ENCODE measurements around the gene NOL3.

NOL3 gene

DNA sequence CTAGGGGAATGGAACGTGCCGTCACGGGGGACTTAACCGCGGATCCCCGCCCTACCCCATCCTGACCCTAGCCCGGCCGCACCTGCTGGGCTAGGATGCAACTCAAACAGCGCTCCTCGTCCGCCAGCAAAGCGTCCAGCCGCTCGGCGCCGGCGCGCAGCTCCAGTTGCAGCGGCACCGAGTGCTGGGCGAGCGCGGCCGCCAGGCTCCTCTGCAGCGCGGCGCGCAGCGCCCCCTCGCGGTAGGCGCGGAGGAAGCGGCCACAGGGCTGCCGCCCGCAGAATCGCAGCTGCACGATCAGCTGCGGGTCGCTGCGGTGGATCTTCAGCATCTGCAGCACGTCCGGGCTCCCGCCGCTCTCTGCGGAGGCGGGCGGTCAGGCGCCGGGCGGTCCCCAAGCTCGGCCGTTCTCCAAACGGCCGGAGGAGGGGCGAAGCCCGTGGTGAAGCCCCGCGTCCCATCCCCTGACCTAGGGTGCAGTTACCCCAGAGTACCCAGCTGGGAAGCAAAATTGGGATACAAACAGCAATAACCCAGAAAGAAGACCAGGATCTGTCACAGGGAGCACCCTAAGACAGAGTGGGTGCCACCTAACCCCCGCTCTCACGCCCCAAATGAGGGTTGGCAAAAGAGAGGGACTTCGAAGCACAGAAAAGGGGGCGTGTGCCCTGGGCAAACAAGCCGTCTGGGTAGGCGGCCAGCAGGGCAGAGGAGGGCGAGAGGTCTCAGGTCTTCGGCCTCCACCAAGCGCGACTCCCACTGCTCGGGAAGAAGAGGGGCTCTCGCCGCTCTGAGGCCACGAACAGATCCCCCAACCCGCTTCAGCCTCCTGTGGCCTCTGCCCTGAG is 14.8 kb upstream of the NOL3 start:
- peak; percentile 79 for DNase-seq

DNA sequence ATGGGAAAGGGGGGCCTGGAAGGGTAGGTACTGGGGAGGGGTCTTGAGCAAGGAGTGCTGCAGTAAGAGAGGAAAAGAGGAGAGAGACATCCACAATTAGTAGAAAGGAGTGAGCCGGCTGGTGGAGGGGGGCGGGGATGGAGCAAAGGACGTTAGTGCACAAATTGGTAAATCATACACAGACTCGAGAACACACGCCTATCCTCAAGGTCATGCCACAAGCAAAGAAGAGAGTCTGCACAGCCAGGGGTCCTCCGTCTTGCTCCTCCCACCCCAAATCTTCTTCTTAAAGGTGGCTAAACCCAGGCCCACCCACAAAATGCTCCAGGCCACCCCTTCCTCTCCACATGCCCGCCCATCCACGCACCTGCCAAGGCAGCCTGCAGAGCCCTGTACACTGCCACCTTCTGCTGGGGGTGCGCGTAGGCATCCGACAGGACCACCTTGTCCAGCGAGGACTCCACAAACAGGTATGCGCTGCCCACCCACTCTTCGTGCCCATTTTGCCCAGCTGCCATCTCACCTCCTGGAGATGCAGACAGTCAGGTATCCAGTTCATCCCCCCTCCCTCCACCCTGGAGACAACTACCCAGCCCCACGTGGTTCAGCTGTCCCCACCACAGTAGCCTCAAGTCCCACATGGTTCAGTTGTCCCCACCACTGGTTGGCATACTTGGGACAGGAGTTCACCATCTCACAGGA is 14.0 kb upstream of the NOL3 start:
- no peak for DNase-seq

DNA sequence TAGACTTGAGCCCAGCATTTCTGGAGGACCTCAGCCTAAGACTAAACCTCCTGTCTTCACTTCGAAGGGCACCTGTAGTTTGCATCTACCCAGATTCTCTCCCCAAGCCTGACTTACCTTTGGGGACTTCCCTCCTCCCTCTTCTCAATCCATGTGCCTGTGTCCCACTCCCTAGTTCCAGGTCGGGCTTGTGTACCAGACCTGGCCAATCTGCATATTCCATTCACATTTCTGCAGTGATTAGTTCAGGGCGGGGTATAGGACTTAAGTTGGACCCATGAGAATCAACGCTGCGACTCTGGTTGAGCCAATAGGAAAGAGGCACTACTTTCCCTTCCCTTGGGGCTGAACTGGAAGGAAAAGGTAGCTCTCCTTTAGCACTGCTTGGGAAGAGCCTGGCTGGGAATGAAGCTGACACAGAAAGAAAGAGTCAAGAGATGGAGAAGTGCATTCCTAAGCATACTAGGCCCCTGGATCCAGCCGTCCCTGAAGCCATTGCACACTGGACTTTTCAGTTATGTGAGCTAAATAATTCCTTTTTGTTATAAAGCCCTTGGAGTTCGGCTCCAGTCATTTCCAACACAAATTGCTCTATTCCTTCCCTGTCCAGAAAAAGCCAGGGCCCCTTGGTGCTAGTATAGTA is 13.1 kb upstream of the NOL3 start:
- no peak for DNase-seq

DNA sequence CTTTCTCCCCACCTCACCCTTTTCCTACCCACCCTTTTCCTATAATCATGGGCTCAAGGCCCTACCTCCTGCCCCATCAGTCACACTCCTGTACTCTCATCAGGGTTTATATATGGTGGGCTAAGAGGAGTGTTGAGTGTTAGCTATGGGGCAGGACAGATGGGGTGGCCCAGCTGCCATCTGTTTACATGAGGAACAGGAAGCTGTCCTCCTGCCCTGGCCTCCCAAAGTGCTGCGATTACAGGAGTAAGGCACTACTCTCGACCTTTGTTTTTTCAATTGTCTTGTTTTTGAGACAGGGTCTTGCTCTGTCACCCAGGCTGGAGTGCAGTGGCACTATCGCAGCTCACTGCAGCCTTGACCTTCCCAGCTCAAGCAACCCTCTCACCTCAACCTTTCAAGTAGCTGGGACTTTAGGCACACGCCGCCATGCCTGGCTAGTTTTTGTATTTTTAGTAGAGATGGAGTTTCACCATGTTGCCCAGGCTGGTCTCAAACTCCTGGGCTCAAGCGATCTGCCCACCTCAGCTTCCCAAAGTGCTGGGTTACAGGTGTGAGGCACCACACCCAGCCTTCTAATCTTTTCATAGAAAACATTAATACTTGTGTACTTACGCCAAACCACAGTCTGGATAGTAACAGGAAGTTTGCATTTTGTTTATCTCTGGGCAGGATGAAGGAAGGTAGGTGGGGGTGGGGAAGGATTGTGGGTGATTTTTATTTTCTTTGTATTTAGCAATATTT is 12.3 kb upstream of the NOL3 start:
- no peak for DNase-seq

DNA sequence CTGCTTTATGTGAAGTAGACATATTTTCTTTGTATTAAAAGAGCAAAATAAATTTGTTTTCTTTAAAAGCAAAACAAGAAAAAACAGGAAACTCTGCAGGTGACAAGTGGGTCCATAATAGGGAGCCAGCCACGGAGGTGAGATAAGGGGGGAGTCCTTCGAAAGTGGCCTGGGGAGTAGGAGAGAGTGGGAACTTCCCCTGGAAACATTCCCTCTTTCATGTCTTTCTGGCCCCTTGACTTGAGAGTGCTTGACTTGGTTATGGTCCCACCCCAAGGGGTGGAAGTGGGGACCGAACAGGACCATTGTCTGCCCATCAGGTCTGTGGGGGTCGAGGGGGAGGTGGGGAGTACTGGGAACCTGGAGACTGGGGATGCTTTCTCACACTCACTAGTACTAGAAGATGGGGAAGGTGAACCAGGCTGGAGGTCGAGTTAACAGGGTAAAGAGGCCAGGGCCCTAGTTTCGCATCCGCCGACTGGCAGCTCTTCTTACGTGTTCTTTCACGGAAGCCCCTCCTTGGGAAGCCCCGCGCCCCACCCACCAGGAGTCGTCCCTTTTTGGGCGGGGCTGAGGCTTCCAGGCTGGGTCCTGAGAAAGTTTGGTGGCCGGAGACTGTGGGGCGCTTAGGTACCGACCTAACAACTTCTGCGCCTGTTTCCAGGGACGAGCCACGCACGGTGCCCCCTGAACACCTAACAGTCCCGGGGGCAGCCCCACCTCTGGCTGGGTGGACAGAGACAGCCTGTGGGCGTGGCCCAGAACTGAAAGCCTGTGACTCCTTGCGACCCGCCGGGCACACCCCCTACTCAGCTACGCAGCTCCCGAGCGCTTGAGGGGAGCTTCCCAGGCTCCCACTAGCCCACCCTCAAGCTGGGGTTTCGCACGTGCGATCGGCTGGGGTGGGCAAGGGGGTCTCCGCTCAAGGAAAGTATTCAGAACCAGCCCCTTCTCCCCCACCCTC is 11.4 kb upstream of the NOL3 start:
- peak; percentile 72 for DNase-seq

DNA sequence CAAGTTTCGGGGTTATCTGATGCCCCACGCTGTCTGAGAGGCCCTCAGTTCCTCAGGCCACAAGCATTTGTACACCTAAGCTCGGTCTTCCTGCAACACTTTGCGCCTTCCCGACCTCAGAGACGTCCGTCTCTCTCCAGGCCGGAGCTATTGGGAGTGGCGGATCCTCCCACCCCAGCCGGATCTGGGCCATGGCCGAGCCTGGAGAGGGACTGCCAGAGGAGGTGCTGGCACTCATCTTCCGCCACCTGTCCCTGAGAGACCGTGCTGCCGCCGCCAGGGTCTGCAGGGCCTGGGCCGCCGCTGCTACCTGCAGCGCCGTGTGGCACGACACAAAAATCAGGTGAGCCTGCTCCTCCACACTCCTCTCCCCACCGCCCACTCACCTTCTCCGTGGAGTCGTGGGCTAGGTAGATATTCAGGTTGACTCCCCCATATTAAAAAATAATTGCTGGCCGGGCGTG is 8.7 kb upstream of the NOL3 start:
- no peak for DNase-seq

DNA sequence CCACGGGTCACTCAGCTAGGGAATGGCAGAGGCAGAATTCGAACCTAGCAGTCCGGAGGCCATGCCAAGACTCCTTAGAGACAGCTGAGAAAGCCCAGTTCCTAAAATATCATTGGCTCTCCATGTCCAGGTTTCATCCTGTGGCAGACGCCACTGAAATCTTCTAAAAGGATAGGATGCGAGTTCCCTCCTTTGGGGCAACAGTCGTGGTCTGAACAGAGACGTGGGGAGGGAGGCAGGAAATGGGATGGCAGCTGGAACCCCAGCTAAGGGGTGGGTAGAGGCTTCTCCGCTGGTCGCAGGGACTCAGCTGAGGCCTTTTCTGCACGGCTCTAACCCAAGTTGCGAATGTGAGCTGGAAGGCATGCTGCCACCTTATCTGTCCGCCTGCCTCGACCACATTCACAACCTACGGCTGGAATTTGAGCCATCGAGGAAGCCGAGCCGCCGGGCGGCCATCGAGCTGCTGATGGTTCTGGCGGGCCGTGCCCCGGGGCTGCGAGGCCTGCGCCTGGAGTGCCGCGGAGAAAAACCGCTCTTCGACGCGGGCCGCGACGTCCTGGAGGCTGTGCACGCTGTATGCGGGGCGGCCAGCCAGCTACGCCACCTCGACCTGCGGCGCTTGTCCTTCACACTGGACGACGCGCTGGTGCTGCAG is 7.7 kb upstream of the NOL3 start:
- DNase-seq = no peak

DNA sequence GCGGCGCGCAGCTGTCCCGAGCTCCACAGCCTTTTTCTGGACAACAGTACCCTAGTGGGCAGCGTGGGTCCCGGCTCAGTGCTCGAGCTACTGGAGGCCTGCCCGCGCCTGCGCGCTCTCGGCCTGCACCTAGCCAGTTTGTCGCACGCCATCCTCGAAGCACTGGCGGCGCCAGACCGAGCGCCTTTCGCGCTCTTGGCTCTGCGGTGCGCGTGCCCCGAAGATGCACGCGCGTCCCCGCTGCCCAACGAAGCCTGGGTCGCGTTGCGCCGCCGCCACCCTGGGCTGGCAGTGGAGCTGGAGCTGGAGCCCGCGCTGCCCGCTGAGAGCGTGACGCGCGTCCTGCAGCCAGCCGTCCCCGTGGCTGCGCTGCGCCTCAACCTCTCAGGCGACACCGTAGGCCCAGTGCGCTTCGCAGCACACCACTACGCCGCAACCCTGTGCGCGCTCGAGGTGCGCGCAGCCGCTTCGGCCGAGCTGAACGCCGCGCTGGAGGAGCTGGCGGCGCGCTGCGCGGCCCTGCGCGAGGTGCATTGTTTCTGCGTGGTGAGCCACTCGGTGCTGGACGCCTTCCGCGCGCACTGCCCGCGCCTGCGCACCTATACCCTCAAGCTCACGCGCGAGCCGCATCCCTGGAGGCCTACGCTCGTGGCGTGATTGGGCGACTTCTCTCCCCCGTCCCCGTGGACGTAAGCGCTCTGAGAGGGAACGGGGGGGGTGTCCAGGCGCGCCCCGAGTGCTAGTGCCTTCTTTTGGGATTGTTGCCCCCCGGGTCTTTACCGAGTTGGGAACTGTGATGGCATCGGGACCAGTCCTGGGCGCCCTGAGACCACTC is 7.0 kb upstream of the NOL3 start:
- no peak for DNase-seq

DNA sequence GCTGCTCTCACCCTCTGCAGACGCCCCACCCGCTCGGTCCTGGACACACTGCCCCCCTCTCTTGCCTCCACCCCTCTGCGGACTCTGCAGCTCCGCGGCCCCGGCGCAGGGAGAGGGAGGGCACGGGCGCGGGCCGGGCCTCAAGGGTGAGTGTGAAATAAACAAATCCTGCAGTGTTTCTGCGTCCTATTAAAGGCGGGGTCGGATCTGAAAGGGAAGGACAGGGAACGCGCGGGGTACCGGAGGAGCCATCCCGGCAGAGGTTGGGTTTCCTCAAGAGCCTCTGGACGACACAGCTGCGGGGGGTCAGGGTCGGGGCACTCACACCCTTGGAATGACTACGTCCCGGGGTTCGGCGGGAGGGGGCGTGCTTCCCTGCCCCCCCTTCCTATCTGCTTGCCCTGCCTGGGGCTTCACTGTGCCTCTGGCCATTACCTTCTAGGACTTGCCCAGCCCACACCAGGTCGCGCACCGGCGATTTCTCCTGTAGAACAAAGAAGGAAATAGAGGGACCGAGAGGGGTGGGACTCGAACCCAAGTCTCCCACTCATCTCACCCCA is 6.3 kb upstream of the NOL3 start:
- no peak for DNase-seq

DNA sequence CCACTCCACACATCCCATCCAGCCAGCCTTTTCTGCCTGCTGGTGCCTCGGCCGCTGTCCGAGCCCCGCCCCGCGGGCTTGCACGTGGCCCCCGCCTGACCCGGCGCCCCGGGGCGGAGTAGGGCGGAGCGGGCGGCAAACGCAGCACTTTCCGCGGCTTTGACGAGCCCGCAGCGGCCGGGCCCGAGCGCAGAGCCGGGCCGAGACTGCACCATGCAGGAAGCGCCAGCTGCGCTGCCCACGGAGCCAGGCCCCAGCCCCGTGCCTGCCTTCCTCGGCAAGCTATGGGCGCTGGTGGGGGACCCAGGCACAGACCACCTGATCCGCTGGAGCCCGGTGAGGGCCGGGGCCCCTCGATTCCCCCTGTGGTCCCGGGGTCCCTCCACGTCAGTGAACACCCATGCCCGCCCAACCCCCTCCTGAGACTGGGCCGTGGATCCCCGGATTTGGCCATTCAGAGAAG is 5.7 kb upstream of the NOL3 start, which contains the start of gene HSF4:
Gene HSF4 (plus strand): TSS at position 147 of the 463 bp plus-strand sequence. CDS start 67 bp downstream, at position 214.
- DNase-seq = no peak

DNA sequence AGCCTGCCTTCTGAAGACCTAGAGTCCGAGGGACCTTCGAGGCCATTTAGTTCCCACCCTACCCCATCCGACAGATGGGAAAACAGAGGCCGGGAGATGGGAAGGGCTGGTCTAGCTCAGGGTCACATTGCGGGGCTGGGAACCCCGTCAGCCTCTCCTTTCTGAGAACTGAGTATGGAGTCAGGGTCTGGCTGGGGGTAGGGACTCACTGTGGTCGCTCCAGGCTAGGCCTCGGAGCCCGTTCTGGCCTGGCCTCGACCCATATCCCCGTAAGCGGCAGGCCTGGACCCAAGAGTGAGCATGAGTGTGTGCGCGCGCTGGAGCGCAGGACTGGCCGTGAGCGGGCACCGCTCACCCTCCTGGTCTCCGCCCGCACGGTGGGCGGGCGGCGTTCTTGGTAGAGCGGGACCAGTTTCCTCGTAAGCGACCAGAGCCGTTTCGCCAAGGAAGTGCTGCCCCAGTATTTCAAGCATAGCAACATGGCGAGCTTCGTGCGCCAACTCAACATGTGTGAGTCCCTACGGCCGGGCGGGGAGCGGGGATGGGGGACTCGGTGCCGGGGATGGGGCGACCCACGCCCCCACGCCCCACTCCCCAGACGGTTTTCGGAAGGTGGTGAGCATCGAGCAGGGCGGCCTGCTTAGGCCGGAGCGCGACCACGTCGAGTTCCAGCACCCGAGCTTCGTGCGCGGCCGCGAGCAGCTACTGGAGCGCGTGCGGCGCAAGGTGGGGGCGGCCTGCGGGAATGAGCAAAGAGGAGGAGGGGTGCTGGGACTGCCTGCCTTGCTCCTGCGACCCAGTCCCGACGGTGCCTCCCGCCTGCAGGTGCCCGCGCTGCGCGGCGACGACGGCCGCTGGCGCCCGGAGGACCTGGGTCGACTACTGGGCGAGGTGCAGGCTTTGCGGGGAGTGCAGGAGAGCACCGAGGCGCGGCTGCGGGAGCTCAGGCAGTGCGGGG is 4.9 kb upstream of the NOL3 start:
- no peak for DNase-seq

DNA sequence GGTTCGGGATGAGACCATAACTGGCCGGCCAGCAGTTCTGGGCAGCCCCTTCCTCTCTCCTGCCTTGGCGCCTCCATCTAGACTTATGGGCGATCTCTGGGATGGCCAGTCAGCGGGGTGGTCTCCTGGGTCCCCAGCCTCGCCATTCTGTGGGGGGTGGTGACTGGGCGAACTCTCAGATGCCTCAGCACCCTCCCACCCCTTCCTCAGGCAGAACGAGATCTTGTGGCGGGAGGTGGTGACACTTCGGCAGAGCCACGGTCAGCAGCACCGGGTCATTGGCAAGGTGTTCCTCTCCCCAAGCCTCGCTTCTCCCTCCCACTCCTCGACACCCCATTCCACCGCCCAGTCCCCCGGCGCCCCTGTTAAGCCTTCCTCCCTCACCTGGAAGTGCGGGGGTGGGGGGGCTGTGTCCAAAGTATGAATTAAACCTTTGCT is 4.2 kb upstream of the NOL3 start:
- DNase-seq = no peak

DNA sequence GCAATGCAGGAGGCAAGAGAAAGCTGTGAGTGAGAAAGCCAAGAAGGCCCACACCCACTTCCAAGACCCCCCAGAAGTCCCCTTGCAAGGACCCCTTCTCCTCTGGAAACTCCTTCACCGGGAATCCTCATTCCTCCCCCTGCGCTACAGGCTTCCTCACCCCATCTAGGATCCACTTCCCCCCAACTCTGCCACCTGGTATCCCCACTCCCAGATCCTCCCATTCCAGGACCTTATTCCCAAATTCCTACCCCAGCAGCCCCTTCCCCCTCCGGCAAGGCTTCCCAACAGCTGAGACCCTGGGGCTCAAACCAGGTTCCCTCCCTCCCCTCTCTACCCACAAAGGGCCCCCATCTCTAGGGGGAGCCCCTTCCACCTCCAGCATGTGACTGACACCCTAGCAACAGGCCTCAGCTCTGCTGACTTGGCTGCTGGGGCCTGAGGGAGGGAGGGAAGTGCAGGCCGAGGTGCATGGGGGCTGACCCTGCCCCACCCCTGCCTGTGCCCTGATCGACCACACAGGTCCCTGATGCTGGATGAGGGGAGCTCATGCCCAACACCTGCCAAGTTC is 3.7 kb upstream of the NOL3 start:
- DNase-seq = no peak

DNA sequence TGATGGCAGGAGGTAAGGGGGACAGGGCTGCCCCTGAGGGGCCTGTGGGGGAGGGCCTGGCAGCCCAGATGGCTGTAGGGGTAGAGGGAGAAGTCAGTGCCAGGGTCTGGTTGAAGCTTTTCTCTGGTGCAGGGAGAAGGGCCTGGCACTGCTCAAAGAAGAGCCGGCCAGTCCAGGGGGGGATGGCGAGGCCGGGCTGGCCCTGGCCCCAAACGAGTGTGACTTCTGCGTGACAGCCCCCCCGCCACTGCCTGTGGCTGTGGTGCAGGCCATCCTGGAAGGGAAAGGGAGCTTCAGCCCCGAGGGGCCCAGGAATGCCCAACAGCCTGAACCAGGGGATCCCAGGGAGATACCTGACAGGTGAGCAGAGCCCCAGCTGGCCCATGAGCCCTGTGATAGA is 2.8 kb upstream of the NOL3 start:
- no peak for DNase-seq

DNA sequence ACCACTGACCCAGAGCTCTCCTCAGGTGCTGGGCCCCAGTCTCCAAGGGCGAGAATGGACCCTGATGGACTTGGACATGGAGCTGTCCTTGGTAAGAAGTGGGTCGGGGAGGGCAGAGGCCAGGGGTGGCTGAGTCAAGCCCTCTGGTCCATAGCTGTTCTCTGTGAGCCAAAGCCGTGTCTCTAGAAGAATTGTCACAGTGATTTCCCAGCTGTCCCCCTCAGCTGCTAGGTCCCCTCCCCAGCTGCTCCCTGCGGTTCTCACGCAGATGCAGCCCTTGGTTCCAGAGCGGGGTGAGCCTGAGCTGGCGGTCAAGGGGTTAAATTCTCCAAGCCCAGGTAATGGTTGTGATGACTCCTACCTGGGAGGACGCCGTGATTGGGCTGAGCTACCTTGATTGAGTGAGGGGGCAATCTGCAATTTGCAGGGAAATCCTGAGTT is 1.3 kb upstream of the NOL3 start:
- DNase-seq = no peak

DNA sequence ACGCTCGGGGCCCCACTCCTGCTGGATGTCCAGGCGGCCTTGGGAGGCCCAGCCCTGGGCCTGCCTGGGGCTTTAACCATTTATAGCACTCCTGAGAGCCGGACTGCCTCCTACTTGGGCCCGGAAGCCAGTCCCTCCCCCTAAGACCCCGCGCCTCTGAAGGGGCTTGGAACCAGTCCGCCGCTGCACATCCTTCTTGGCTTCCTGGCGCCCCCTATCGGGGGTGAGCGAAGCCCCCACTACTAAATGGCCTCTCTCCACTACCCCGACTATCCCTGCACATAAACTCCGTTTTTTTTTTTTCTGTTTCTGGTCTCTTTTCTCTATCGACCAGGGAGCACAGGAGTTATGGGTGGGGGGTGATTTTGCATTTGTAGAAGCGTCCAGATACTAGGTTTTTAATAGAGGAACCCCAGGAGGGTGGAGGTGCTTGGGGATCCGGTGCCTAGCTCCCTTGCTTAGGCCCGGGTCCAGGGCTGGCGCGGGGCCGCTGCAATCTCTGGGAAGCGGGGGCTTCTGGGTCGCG is 633 bp upstream of the NOL3 start:
- DNase-seq = no peak

DNA sequence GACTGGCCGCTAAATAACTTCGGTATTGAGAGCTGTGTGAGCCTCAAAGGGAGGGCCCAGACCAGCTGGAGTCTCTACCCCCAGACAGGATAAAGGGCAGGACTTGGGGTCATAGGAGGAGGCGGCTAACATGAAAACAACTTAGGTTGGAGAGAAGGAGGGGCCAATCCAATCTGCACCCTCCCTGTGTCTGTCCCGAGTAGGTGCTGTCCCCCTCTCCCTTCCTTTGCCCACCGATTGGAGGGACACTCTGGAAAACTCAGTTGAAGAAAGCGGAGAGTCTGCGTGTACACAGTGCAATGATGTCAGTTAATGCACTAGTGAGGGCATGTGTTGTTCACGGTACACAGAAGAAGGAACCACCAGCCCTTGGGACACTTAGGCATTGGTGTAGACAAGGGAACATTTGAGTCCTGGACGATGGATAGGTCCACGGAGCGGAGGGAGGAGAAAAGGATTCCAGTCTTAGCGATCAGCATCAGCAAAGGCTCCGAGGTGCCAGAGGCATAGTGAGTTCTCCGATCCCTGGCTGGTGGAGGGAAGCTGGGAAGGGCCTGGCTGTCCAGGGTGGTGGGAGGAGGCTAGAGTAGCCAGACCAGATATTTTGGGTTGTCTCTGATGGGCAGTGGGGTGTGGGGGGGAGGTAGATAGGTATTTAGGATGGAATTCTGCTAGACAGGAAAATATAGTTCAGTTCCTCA is 761 bp downstream of the NOL3 start:
- DNase-seq = no peak

All from stimulated activated CD4-positive, alpha-beta T cell treated with anti-CD3 and anti-CD28 coated beads, Interleukin-12 subunit alpha, Interleukin-12 subunit beta, amount 100 ng/mL, for 4 hours (primary cell).